Lower leg skin (tissue), 4 donors: ENCODE measurements around the gene ANKRD33B. TPM values are rescaled to one million over a fixed set of nuclear protein-coding genes. Genes with fewer than 3 reads are reported as not detected.
"Not testable (repeated sequence)": the region's sequence is repeated elsewhere in the genome, so short reads cannot be mapped to it uniquely, and the experiment has no call there.

ENCODE experiments used
- DNase-seq, 2 donors: peaks; one replicate each; pipeline ENCODE4 v3.0.0-alpha.2; 2019; ENCODE audit warnings: low spot score in 2 of 2
- H3K4me3 ChIP-seq: fragments of 200-600 bp; sonication (generic); 2 replicates; pipeline ENCODE4 v1.5.1; 2017; ENCODE audit warnings: mild to moderate bottlenecking, low read depth; ENCODE audit not compliant: poor library complexity, severe bottlenecking
- CTCF ChIP-seq, 3 donors: fragments of 450-650 bp; IDR thresholded peaks; one replicate each; pipeline ENCODE4 v1.5.1; 2016; ENCODE audit warnings: antibody characterized with exemption in 3 of 3, mild to moderate bottlenecking in 3 of 3, moderate library complexity in 2 of 3
- POLR2A ChIP-seq, 2 donors: fragments of 450-650 bp; IDR thresholded peaks; one replicate each; pipeline ENCODE4 v1.6.1; 2016 to 2017; ENCODE audit warnings: antibody characterized with exemption in 2 of 2, mild to moderate bottlenecking in 1 of 2, moderate library complexity in 1 of 2
- WGBS, 2 donors: methylation state at CpG; one replicate each; pipeline ENCODE4 v1.1.5; 2018; 5-methylcytosine and 5-hydroxymethylcytosine counted together
- intact Hi-C: fragments of 100-400 bp; cut with DNase I; formaldehyde crosslinking; loops from one replicate; pipeline ENCODE4 v1.15.0; 2023; ENCODE audit warnings: low total_unique reads
- total RNA-seq, 4 donors: library from RNA; depleted of rRNA; stranded (reverse); fragments of >200 nt; gene quantifications; one replicate each; pipeline ENCODE4 v1.1.0, GENCODE V29; 2016

The ANKRD33B gene
- total RNA-seq, 4 donors from 2014 or later = 12.6 to 35.4 (median 17.6) TPM

GRCh38 chr5:10663489-10664179, 99.8 kb downstream of the ANKRD33B start:
- no peak for TF ChIP-seq POLR2A (IDR thresholded peaks at IDR 0.05)
- TF ChIP-seq CTCF (IDR thresholded peaks at IDR 0.05) = no peak
- DNase-seq = peak in 1 of 2 donors; percentile 60
- H3K4me3 ChIP-seq = no peak overlapping the region
- WGBS, 2 donors = 11 to 21% methylated on average over 13 of the region's 13 CpGs
- intact Hi-C loops = no loop called here

DNA sequence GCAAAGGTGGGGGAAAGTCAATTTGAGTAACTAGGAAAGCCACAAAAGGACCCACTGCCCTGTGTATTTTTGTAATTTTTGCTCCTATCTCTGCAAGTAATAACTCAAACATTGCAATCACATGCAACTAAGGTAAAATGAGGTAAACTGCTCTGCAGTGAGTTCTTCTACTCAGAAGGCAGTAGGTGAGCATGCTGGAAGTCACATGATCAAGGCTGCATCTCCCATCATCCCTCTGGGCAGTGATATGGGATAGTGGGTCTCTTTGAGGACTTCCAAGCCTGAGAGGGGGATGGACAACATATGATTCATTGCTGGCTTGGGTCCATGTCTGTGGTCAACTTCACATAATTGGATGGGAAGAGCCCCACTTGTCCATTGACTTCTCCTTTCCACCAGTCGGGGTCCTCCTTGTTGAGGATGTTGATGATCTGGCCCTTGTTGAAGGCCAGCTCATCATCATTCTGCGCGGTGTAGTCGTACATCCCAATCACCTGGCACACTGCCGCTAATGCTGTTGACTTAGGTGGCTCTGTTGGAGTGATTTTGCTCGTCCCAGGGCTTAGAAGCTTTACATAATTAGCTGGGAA, 100.4 kb downstream of the ANKRD33B start:
- intact Hi-C loops, H3K4me3 ChIP-seq: not testable (repeated sequence)
- 66 to 81% methylated on average over 6 of the region's 6 CpGs for whole genome bisulfite sequencing, 2 donors
- DNase-seq = peak in 1 of 2 donors; percentile 21

- peak in 1 of 2 donors; percentile 68 for DNase-seq
- no peak overlapping the region for H3K4me3 ChIP-seq
- 96 to 97% methylated on average over 9 of the region's 9 CpGs for WGBS, 2 donors
- intact Hi-C loops = no loop called here
- TF ChIP-seq POLR2A (IDR thresholded peaks at IDR 0.05) = no peak
- no peak for TF ChIP-seq CTCF (IDR thresholded peaks at IDR 0.05)
Observed at GRCh38 chr5:10665799-10666198, 101.9 kb downstream of the ANKRD33B start.

DNA sequence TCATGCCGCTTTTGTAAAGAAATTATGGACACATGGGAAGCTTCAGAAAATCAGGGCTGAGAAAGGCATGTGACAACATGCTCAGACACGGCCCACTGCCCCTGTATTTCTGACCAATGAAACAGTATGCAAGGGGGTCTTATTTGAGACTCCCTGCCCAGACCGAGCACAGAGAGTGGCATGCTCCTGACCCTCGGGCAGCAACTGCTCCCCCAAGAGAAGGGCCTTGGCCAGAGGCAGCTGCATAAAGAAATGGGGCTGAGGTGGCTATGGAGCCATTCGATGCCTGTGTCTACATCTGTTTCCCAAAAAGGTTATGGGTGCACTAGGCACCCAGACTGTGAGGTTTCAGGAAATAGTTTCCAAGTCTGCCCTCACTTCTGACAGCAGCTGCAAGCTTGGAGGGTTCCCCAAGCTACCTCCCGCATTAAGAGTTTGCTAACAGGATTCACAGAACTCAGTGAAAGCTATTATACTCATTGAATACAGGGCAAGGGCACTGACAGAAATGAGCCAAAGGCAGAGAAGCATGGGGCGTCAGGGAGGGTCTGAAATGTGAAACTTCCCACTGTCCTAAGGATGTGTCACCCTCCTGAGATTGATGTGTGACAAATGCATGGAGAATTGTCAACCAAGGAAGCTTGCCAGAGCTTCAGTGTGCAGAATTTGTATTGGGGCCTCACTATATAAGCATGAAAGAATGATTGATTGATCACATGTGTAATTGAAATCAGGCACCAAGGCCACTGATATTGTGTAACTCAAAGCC, 102.8 kb downstream of the ANKRD33B start:
- peak in 1 of 2 donors; percentile 18 for DNase-seq
- 88 to 91% methylated on average over 7 of the region's 7 CpGs for WGBS, 2 donors
- intact Hi-C loops = no loop called here
- TF ChIP-seq CTCF (IDR thresholded peaks at IDR 0.05) = no peak
- no peak for TF ChIP-seq POLR2A (IDR thresholded peaks at IDR 0.05)
- H3K4me3 ChIP-seq = no peak overlapping the region

DNA sequence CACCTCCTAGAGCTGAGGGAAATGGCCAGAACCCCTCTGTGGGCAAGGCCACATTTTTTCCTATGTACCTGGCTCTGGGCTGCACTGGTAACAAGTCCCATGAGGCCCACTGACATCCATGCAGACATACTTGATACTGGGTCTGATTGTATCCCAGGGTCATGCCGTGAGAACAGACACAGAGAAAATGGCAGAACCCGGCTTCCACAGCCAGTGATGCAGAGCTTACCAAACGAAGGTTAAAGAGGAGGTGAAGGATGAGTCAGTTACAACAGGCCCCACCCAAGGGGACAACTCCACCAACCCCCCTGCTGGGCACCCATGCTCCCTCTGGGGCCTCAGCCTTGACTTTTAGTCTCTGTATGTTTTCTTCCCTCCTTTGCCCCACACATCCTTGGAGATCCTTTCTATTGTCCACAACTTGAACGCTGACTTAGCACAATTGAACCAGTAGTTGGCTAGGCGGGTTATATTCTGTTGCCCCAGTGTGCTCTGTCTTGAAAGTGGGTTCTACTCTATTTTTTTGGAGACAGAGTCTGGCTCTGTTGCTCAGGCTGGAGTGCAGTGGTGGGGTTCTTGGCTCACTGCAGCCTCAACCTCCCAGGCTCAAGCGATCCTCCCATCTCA, 103.7 kb downstream of the ANKRD33B start:
- intact Hi-C loops = no loop called here
- H3K4me3 ChIP-seq = no peak overlapping the region
- TF ChIP-seq POLR2A (IDR thresholded peaks at IDR 0.05) (no peak), CTCF (IDR thresholded peaks at IDR 0.05) (no peak)
- DNase-seq = peak in 1 of 2 donors; percentile 50
- WGBS, 2 donors = 92% methylated on average over 6 of the region's 6 CpGs

DNA sequence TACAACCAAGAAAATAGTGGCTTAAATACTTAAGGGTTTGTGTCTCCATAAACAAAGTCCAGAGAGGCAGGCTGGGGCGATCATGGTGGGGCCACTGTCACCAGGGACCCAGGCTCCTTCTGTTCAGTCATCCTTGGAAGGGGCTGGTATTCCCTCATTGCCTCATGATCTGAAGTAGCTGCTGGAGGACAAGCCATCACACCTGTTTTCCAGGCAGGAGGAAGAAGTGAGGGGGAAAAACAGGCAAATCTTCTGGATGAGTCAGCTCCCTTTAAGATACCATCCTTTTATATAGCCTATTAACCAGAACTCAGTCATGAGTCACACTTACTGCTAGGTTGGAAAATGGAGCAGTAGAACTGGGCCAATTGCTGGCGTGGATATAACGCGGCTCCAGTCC, 104.8 kb downstream of the ANKRD33B start:
- H3K4me3 ChIP-seq = no peak overlapping the region
- WGBS, 2 donors = 81 to 90% methylated on average over 4 of the region's 4 CpGs
- DNase-seq = peak in 1 of 2 donors; percentile 53
- TF ChIP-seq POLR2A (IDR thresholded peaks at IDR 0.05) (no peak), CTCF (IDR thresholded peaks at IDR 0.05) (no peak)
- intact Hi-C loops = no loop called here
